DND-41 (cell line): ENCODE results near the gene TPD52L2.

ENCODE experiments used
- EZH2 ChIP-seq: IDR thresholded peaks from 3 replicates; pipeline ENCODE4 v1.6.1; 2012; ENCODE audit warnings: borderline replicate concordance, low read depth, mild to moderate bottlenecking, moderate library complexity, low read length, inconsistent platforms; ENCODE audit not compliant: severe bottlenecking
- TF ChIP-seq, protein P1 (sequence below): IDR thresholded peaks from 2 replicates; pipeline ENCODE4 v1.5.1; 2012; ENCODE audit warnings: borderline replicate concordance, low read length, moderate library complexity, mild to moderate bottlenecking; ENCODE audit not compliant: poor library complexity, severe bottlenecking; ENCODE audit errors: extremely low read depth

DNA sequence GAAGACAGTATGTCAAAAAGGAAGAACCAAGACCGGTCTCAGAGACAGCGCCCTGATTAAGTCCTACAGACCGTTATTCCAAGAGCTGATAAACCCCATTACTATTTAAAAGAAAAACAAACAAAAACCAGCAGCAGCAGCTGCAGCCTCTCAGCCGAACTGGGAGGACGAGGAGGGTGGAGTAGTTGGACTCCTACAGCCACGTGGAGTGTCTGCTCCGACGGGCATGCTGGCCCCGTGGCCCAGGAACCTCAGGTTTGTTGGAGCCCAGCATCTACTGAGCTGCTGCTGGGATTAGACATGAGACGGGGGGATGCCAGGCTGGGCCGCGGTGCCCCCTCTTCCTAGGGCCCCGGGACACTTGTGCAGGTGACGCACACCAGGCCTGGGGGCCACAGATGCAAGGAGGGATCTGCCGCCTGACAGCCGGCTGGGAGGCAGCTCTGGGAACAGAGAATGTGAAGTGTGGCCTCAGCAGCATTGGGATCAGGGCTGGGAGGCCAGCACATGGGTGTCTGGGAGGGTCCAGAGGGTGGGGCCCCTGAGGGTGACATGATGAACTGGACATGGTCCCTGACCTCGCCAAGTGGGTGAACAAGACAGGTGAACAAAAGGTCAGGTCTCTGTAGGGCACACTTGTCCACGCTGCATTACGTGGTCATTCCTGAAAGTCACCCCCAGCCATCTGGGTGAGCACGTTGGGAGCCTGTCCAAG lies 31.1 kb upstream of the TPD52L2 start:
- TF ChIP-seq, protein P1, sequence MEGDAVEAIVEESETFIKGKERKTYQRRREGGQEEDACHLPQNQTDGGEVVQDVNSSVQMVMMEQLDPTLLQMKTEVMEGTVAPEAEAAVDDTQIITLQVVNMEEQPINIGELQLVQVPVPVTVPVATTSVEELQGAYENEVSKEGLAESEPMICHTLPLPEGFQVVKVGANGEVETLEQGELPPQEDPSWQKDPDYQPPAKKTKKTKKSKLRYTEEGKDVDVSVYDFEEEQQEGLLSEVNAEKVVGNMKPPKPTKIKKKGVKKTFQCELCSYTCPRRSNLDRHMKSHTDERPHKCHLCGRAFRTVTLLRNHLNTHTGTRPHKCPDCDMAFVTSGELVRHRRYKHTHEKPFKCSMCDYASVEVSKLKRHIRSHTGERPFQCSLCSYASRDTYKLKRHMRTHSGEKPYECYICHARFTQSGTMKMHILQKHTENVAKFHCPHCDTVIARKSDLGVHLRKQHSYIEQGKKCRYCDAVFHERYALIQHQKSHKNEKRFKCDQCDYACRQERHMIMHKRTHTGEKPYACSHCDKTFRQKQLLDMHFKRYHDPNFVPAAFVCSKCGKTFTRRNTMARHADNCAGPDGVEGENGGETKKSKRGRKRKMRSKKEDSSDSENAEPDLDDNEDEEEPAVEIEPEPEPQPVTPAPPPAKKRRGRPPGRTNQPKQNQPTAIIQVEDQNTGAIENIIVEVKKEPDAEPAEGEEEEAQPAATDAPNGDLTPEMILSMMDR, result no peak
- no peak for TF ChIP-seq EZH2
